ENCODE results near the gene USHBP1. TPM values are rescaled to one million over a fixed set of nuclear protein-coding genes. Genes with fewer than 3 reads are reported as not detected.
A peak's percentile ranks its signal among the peaks of the same experiment; 100 is the strongest.

Gene USHBP1
- total and polyA plus RNA-seq, 2 of the 13 experiments (the other 11 are each of a cell fraction or from before 2014, with no cell fraction given), result 0.15 to 1.5 TPM

DNA sequence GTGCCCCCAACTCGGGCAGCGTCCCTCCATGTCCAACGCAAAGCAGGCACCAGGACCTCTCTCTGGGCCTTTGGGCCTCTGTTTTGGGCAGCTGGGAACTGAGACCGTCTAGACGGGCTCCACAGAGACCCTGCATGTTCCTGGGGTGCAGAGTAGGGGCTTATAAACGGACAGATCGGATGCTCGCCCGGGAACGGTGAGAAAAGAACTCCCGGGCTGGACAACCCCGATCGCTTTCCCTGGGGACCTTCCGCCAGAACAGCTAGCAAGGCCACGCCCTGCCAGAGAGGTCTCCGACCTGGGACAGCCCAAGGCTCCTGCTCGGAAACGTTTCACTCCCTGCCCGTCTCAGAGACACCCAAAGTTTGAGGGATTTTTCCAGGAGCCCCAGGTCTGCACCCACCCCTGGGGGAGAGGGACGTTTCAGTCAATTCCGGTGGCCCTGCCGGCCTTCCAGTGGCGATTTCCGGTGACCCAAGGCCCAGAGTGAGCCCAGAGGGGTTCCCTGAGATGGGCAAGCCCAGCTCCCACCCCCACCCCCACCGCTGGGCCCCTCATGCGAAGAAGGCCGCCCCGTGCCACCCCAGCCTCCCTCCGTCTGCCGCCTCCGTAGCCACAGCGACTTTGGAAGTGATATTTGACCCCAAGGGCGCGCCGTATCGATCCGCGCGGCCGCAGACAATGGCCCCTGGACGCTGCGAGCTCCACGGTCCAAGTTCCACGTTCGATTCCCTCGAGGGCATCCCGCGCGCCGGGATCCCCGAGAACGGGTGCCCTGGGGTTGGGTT lies 20.5 kb downstream of the USHBP1 start (continued):
- no peak for TF ChIP-seq MLLT10 (CRISPR knock-in tag; IDR thresholded peaks at IDR 0.05)
- TF ChIP-seq, protein P1, sequence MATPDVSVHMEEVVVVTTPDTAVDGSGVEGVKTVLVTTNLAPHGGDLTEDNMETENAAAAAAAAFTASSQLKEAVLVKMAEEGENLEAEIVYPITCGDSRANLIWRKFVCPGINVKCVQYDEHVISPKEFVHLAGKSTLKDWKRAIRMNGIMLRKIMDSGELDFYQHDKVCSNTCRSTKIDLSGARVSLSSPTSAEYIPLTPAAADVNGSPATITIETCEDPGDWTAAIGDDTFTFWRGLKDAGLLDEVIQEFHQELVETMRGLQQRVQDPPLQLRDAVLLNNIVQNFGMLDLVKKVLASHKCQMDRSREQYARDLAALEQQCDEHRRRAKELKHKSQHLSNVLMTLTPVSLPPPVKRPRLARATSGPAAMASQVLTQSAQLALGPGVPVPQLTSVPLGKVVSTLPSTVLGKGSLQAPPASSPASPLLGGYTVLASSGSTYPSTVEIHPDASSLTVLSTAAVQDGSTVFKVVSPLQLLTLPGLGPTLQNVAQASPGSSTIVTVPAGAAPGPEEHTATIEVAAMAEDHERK (CRISPR knock-in tag; IDR thresholded peaks at IDR 0.05; ENCODE audit: low read depth), result no peak
- peak; percentile 94 for TF ChIP-seq NR2F2 (IDR thresholded peaks at IDR 0.05; ENCODE audit: borderline replicate concordance, low read depth)
- TF ChIP-seq ZHX2 (IDR thresholded peaks at IDR 0.05; ENCODE audit: low read depth), result no peak
- no peak for TF ChIP-seq ZHX2 (CRISPR knock-in tag; IDR thresholded peaks at IDR 0.05; ENCODE audit: borderline replicate concordance)
- peak; percentile 39; the same call in 1 of the 2 replicates for TF ChIP-seq ZFP82 (CRISPR knock-in tag; IDR thresholded peaks at IDR 0.05; ENCODE audit: borderline replicate concordance)
- TF ChIP-seq ARID4A (CRISPR knock-in tag; IDR thresholded peaks at IDR 0.05; ENCODE audit: borderline replicate concordance), result peak; percentile 71; the same call in 1 of the 2 replicates
- TF ChIP-seq SETDB1 (CRISPR knock-in tag; IDR thresholded peaks at IDR 0.05; ENCODE audit: borderline replicate concordance), result no peak
- 0 out of 2 replicates have a peak, but pooled peaks have one; percentile 4 for TF ChIP-seq SP2 (CRISPR knock-in tag; IDR thresholded peaks at IDR 0.05)
- no peak for TF ChIP-seq ZNF816 (CRISPR knock-in tag; IDR thresholded peaks at IDR 0.05; ENCODE audit: borderline replicate concordance)
- no peak for TF ChIP-seq ZNF235 (CRISPR knock-in tag; IDR thresholded peaks at IDR 0.05; ENCODE audit: borderline replicate concordance)
- no peak for TF ChIP-seq ZNF12 (CRISPR knock-in tag; IDR thresholded peaks at IDR 0.05)
- no peak for TF ChIP-seq ZNF383 (CRISPR knock-in tag; IDR thresholded peaks at IDR 0.05; ENCODE audit: borderline replicate concordance)
- peak; percentile 17; the same call in 1 of the 2 replicates for TF ChIP-seq ZNF709 (CRISPR knock-in tag; IDR thresholded peaks at IDR 0.05)
- TF ChIP-seq PAX8 (CRISPR knock-in tag; IDR thresholded peaks at IDR 0.05; ENCODE audit: borderline replicate concordance), result no peak
- 0 out of 2 replicates have a peak, but pooled peaks have one; percentile 55 for TF ChIP-seq ZC3H13 (CRISPR knock-in tag; IDR thresholded peaks at IDR 0.05)
- TF ChIP-seq NR2F1 (CRISPR knock-in tag; IDR thresholded peaks at IDR 0.05), result peak; percentile 93 to 95

All from HepG2 (cell line).